SK-N-SH (cell line): ENCODE data around the gene PLXNB3.

Experiments used
- CHD2 ChIP-seq: fragments of 150-350 bp; IDR thresholded peaks from 2 replicates; pipeline ENCODE4 v1.6.1; 2018; ENCODE audit warnings: low read length; ENCODE audit not compliant: partially characterized antibody
- CTCF ChIP-seq: fragments of 200-600 bp; sonication (generic); IDR thresholded peaks from 2 replicates; pipeline ENCODE4 v1.6.1; 2017; ENCODE audit warnings: antibody characterized with exemption, mild to moderate bottlenecking, moderate library complexity
- EP300 ChIP-seq, 2 experiments: IDR thresholded peaks; 2 replicates each; pipeline versions ENCODE4 v1.4.0 to v1.6.1; 2012; ENCODE audit warnings: borderline replicate concordance in 1 of 2, low read depth in 1 of 2, low read length in 1 of 2
- NRF1 ChIP-seq: IDR thresholded peaks from 2 replicates; pipeline ENCODE4 v1.6.1; 2012; ENCODE audit warnings: low read depth, mild to moderate bottlenecking, low read length
- POLR2AphosphoS5 ChIP-seq: IDR thresholded peaks from 2 replicates; pipeline ENCODE4 v1.6.1; 2012; ENCODE audit warnings: low read depth, low read length
- RCOR1 ChIP-seq: fragments of 150-350 bp; IDR thresholded peaks from 2 replicates; pipeline ENCODE4 v1.6.1; 2017; ENCODE audit warnings: antibody characterized with exemption, low read length
- REST ChIP-seq: IDR thresholded peaks from 2 replicates; pipeline ENCODE4 v1.6.1; 2012; ENCODE audit warnings: mild to moderate bottlenecking, low read depth, low read length, moderate library complexity
- RFX5 ChIP-seq: IDR thresholded peaks from 2 replicates; pipeline ENCODE4 v1.6.1; 2012; ENCODE audit warnings: mild to moderate bottlenecking, improper control_type of control experiment, low read length
- USF1 ChIP-seq: IDR thresholded peaks from 2 replicates; pipeline ENCODE4 v1.4.0; 2012; ENCODE audit warnings: low read depth, borderline replicate concordance
- YY1 ChIP-seq: IDR thresholded peaks from 2 replicates; pipeline ENCODE4 v1.4.0; 2012; ENCODE audit warnings: low read depth, mild to moderate bottlenecking

GRCh38 chrX:153714256-153714655 is 49.8 kb upstream of the PLXNB3 start:
- TF ChIP-seq RCOR1 (no peak), REST (no peak), CTCF (no peak), RFX5 (no peak), POLR2AphosphoS5 (no peak), CHD2 (no peak), EP300 (IDR thresholded peaks at IDR 0.05; ENCODE audit: borderline replicate concordance in 1 of 2, low read depth in 1 of 2, low read length in 1 of 2) (no peak), YY1 (no peak), USF1 (no peak), NRF1 (no peak)
